ENCODE results near the gene ADGRG3. TPM values are rescaled to one million over a fixed set of nuclear protein-coding genes. Genes with fewer than 3 reads are reported as not detected.

The ADGRG3 gene
- total RNA-seq, 1 donor from 2014 or later = not detected

DNA sequence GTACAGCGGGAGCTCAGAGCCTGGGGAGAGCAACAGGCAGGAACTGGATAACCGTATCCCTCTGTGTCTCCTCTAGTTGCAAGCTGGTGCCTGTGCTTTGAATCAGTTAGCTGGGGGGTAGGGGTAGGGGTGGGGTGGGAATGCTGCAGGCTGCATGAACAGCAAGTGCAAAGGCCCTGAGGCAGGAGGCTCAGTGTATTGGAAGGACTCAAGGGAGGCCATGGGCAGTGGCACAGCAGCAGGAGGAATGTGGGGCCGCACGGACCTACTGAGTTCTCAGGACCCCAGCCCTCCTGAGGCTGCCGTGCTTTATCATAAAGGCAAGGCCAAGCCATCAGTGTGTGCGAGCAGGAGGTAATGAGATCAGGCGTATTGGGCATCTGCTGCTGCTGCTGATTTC, 70.7 kb downstream of the ADGRG3 start:
- TF ChIP-seq, protein P1, sequence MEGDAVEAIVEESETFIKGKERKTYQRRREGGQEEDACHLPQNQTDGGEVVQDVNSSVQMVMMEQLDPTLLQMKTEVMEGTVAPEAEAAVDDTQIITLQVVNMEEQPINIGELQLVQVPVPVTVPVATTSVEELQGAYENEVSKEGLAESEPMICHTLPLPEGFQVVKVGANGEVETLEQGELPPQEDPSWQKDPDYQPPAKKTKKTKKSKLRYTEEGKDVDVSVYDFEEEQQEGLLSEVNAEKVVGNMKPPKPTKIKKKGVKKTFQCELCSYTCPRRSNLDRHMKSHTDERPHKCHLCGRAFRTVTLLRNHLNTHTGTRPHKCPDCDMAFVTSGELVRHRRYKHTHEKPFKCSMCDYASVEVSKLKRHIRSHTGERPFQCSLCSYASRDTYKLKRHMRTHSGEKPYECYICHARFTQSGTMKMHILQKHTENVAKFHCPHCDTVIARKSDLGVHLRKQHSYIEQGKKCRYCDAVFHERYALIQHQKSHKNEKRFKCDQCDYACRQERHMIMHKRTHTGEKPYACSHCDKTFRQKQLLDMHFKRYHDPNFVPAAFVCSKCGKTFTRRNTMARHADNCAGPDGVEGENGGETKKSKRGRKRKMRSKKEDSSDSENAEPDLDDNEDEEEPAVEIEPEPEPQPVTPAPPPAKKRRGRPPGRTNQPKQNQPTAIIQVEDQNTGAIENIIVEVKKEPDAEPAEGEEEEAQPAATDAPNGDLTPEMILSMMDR (IDR thresholded peaks at IDR 0.05; ENCODE audit: insufficient read depth, low read length, poor library complexity, severe bottlenecking) = no peak
- Histone ChIP-seq H3K4me3 (ENCODE audit: low read depth, low read length) (no peak overlapping the region), H3K36me3 (ENCODE audit: control insufficient read depth, insufficient read depth, low read length) (no peaks in the 10 kb centered on the region), H3K27me3 (ENCODE audit: control insufficient read depth, insufficient read depth, low read length) (no peaks in the 10 kb centered on the region)
- no peak for DNase-seq (ENCODE audit: low read depth)

Other genes with a start within 250 kb of the ADGRG3 start
- gene CIAPIN1, start 220.9 kb upstream of the ADGRG3 start, total RNA-seq = 80.2 and 80.3 TPM in 2 replicates
- 37.6 and 49.5 TPM in 2 replicates for gene COQ9, start 220.8 kb upstream of the ADGRG3 start, total RNA-seq
- gene POLR2C, start 205.6 kb upstream of the ADGRG3 start, total RNA-seq = 70.4 and 73.0 TPM in 2 replicates
- gene DOK4, start 181.8 kb upstream of the ADGRG3 start, total RNA-seq = 23.1 and 23.2 TPM in 2 replicates
- gene CCDC102A, start 131.7 kb upstream of the ADGRG3 start, total RNA-seq = 11.4 and 14.0 TPM in 2 replicates
- 1.0 and 2.5 TPM in 2 replicates for gene ADGRG5, start 125.7 kb upstream of the ADGRG3 start, total RNA-seq
- gene ADGRG1, start 39.7 kb upstream of the ADGRG3 start, total RNA-seq = 143 and 150 TPM in 2 replicates
- gene DRC7, start 26.5 kb downstream of the ADGRG3 start, total RNA-seq = 0.04 TPM in 1 of 2 replicates, not detected in the other
- 26.3 and 32.7 TPM in 2 replicates for gene KATNB1, start 67.5 kb downstream of the ADGRG3 start, total RNA-seq
- gene KIFC3, start 134.2 kb downstream of the ADGRG3 start, total RNA-seq = 84.9 and 94.7 TPM in 2 replicates